PC-3 (cell line): ENCODE results near the gene SART3. TPM values are rescaled to one million over a fixed set of nuclear protein-coding genes. Genes with fewer than 3 reads are reported as not detected.
A peak's percentile ranks its signal among the peaks of the same experiment; 100 is the strongest.

ENCODE experiments used
- ATAC-seq: fragments of 200-7000 bp; cut with Tn5 transposase; 2 replicates; pipeline ENCODE4 v1.9.1; 2020; ENCODE audit warnings: mild to moderate bottlenecking, moderate library complexity
- BruUV-seq: library from RNA; stranded (reverse); fragments of 400-500 nt; replicated peaks from 2 replicates; lab custom pipeline; 2021; lab: Mats Ljungman, UMichigan
- CTCF ChIA-PET: fragments of 300-600 bp; sonication (Branson Sonifier 250); formaldehyde crosslinking; loops from one replicate; lab custom pipeline; 2022; ENCODE audit warnings: antibody characterized with exemption; lab: Charles Lee
- POLR2A ChIA-PET: fragments of 300-600 bp; sonication (Branson Sonifier 250); formaldehyde crosslinking; loops from one replicate; lab custom pipeline; 2022; ENCODE audit warnings: antibody characterized with exemption; ENCODE audit not compliant: unreplicated experiment; lab: Charles Lee
- DNase-seq: peaks from one replicate; pipeline ENCODE4 v3.0.0-alpha.2; 2015
- H2AFZ ChIP-seq: fragments of 300-600 bp; sonication (generic); 2 replicates; pipeline ENCODE4 v1.6.0; 2016; ENCODE audit warnings: antibody characterized with exemption, low read length
- H3F3A ChIP-seq: fragments of 300-600 bp; sonication (generic); one replicate; pipeline ENCODE4 v1.6.0; 2017; ENCODE audit warnings: antibody characterized with exemption, low read length, control low read depth, mild to moderate bottlenecking; ENCODE audit not compliant: unreplicated experiment
- H3K27ac ChIP-seq: fragments of 300-600 bp; sonication (generic); 2 replicates; pipeline ENCODE4 v1.5.1; 2016; ENCODE audit warnings: mild to moderate bottlenecking, low read length
- H3K27me3 ChIP-seq: fragments of 300-600 bp; sonication (generic); 2 replicates; pipeline ENCODE4 v1.6.1; 2016; ENCODE audit warnings: low read length, mixed read lengths
- H3K36me3 ChIP-seq: fragments of 300-600 bp; sonication (generic); 2 replicates; pipeline ENCODE4 v1.6.1; 2016; ENCODE audit warnings: low read depth, mixed run types, low read length, mixed read lengths
- H3K4me1 ChIP-seq: fragments of 300-600 bp; sonication (generic); 2 replicates; pipeline ENCODE4 v1.5.1; 2016; ENCODE audit warnings: low read length; ENCODE audit not compliant: insufficient read depth
- H3K4me2 ChIP-seq: fragments of 300-600 bp; sonication (generic); 2 replicates; pipeline ENCODE4 v1.6.0; 2016; ENCODE audit warnings: low read length
- H3K4me3 ChIP-seq: fragments of 300-600 bp; sonication (generic); 2 replicates; pipeline ENCODE4 v1.5.1; 2016; ENCODE audit warnings: mild to moderate bottlenecking, low read length, mixed read lengths
- H3K79me2 ChIP-seq: fragments of 300-600 bp; sonication (generic); 2 replicates; pipeline ENCODE4 v1.6.1; 2017; ENCODE audit warnings: low read length, mixed read lengths
- H3K9ac ChIP-seq: fragments of 300-600 bp; sonication (generic); 2 replicates; pipeline ENCODE4 v1.6.0; 2016; ENCODE audit warnings: mild to moderate bottlenecking, low read length
- H3K9me2 ChIP-seq: fragments of 300-600 bp; sonication (generic); replicated peaks from 2 replicates; pipeline ENCODE4 v1.6.1; 2016; ENCODE audit warnings: mixed run types, low read length, mixed read lengths
- H3K9me3 ChIP-seq: fragments of 300-600 bp; sonication (generic); 2 replicates; pipeline ENCODE4 v1.6.1; 2016; ENCODE audit warnings: low read length, mixed read lengths
- H4K20me1 ChIP-seq: fragments of 300-600 bp; sonication (generic); 2 replicates; pipeline ENCODE4 v1.6.1; 2016; ENCODE audit warnings: low read length, mixed read lengths
- CTCF ChIP-seq: fragments of 300-600 bp; sonication (generic); conservative IDR thresholded peaks from 2 replicates; pipeline ENCODE4 v1.5.1; 2017; ENCODE audit warnings: antibody characterized with exemption, low read depth, mild to moderate bottlenecking, low read length
- EZH2 ChIP-seq: fragments of 300-600 bp; sonication (generic); IDR thresholded peaks from one replicate; pipeline ENCODE4 v1.6.1; 2017; ENCODE audit warnings: antibody characterized with exemption, mild to moderate bottlenecking, low read length; ENCODE audit not compliant: unreplicated experiment
- EZH2phosphoT487 ChIP-seq: fragments of 300-600 bp; sonication (generic); IDR thresholded peaks from 2 replicates; pipeline ENCODE4 v1.6.1; 2018; ENCODE audit warnings: mild to moderate bottlenecking, antibody characterized with exemption, low read length, borderline replicate concordance
- intact Hi-C: fragments of 100-400 bp; cut with micrococcal nuclease; formaldehyde crosslinking; loops from 2 replicates; pipeline ENCODE4 v1.9.0; 2023
- total RNA-seq: library from RNA; depleted of rRNA; stranded (reverse); fragments of >200 nt; gene quantifications from 2 replicates; pipeline ENCODE4 v1.2.3, GENCODE V29; 2014

The SART3 gene
- total RNA-seq, 1 experiment from 2014 or later = 165 TPM

DNA sequence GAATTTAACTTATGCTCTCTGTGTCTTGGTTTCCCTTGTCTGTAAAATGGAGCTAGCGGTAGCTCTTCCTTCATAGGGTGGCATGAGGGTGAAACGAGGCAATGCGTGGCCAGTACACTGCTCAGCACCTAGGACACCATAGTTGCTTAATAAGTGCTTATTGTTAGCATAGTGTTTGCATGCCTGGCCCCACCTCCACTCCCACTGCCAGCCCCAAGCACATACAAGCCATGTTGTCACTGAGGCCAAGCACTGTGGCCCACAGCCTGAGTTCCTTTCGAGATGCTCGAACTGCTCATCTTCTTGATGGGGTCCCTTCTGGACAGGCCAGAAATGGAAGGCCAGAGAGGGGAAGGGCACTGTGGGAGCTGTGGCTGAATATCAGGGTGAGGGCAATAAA is 45.1 kb downstream of the SART3 start:
- H3K9me2 ChIP-seq = no peaks in the 10 kb centered on the region
- ATAC-seq (peak; percentile 1; the same call in 1 of the 2 replicates), DNase-seq (peak; percentile 25)
- peak overlapping the region; percentile 90 for H3K4me3 ChIP-seq
- H3K9me3 ChIP-seq = no peaks in the 10 kb centered on the region
- H3K27ac ChIP-seq = no peak overlapping the region
- intact Hi-C loops = loop anchor here (1.0 to 10.0 kb wide), 4 partner anchors 33 to 831 kb away; partner anchors contain the start of gene PWP1
- no peaks in the 10 kb centered on the region for H3F3A ChIP-seq
- H3K27me3 ChIP-seq = no peaks in the 10 kb centered on the region
- TF ChIP-seq CTCF (no peak), EZH2 (no peak), EZH2phosphoT487 (no peak)
- H2AFZ ChIP-seq = peak overlapping the region; percentile 78; the same call in 1 of the 2 replicates
- no TSS peak for BruUV-seq
- H3K79me2 ChIP-seq = peaks cover 11% of the 10 kb centered on the region
- H3K9ac ChIP-seq = peak overlapping the region; percentile 86
- ChIA-PET CTCF (no interaction called here), POLR2A (no interaction called here)
- peaks cover 11% of the 10 kb centered on the region; the same call in 1 of the 2 replicates for H3K4me1 ChIP-seq
- peak overlapping the region; percentile 98 for H3K4me2 ChIP-seq
- peaks cover 30% of the 10 kb centered on the region for H3K36me3 ChIP-seq
- H4K20me1 ChIP-seq = peaks cover 5% of the 10 kb centered on the region; the same call in 1 of the 2 replicates

- Histone ChIP-seq H3K4me2 (peak within 1 kb of the TSS; percentile 98), H3K36me3 (peaks cover 23% of the 10 kb centered on the region), H3F3A (no peaks in the 10 kb centered on the region), H3K27me3 (no peaks in the 10 kb centered on the region), H3K4me3 (peak within 1 kb of the TSS; percentile 90), H3K27ac (no peak within 1 kb of the TSS), H4K20me1 (peaks cover 3% of the 10 kb centered on the region; the same call in 1 of the 2 replicates), H3K9ac (peak within 1 kb of the TSS; percentile 86), H2AFZ (peak within 1 kb of the TSS; percentile 85), H3K9me2 (no peaks in the 10 kb centered on the region), H3K79me2 (peaks cover 11% of the 10 kb centered on the region), H3K4me1 (peaks cover 11% of the 10 kb centered on the region; the same call in 1 of the 2 replicates), H3K9me3 (no peaks in the 10 kb centered on the region)
- TF ChIP-seq EZH2 = no peak
- no peak for TF ChIP-seq CTCF
- no peak for TF ChIP-seq EZH2phosphoT487
- CTCF ChIA-PET = interaction anchor here (0.5 to 0.7 kb wide), 2 partner anchors 319 to 870 kb away, joined by 3 read pairs; no protein-coding TSS in a partner anchor
- peak; percentile 88 for ATAC-seq
- POLR2A ChIA-PET = interaction anchor here (0.6 to 0.9 kb wide), 3 partner anchors 33 to 515 kb away, joined by 3 to 4 read pairs (median 4); no protein-coding TSS in a partner anchor
- BruUV-seq = TSS peak; percentile 77
- peak; percentile 99 for DNase-seq
- intact Hi-C loops = loop anchor here (1.0 to 10.0 kb wide), 5 partner anchors 32 to 830 kb away; partner anchors contain the start of gene PWP1
Observed at GRCh38 chr12:108514973-108515814, 45.8 kb downstream of the SART3 start, which contains the start of gene FICD. Gene FICD (plus strand): TSS chr12:108515277. CDS start chr12:108516973, 1,696 bp downstream.
